ENCODE results near the gene USP32. TPM values are rescaled to one million over a fixed set of nuclear protein-coding genes. Genes with fewer than 3 reads are reported as not detected.
"Not testable (repeated sequence)": the region's sequence is repeated elsewhere in the genome, so short reads cannot be mapped to it uniquely, and the experiment has no call there.

USP32 gene
- total RNA-seq, 2 donors from 2014 or later: 41.1 to 50.1 TPM

- intact Hi-C loops (cut with DNase I): no loop called here
- no peak for DNase-seq (ENCODE audit: low spot score)
Observed at GRCh38 chr17:60381958-60382357, 10.0 kb downstream of the USP32 start.

- intact Hi-C loops (cut with DNase I); DNase-seq (ENCODE audit: low spot score): not testable (repeated sequence)
Observed at GRCh38 chr17:60379461-60379860, 12.5 kb downstream of the USP32 start.

- intact Hi-C loops (cut with DNase I); DNase-seq (ENCODE audit: low spot score): not testable (repeated sequence)
Observed at GRCh38 chr17:60378187-60378586, 13.7 kb downstream of the USP32 start.

- no peak for DNase-seq (ENCODE audit: low spot score)
- intact Hi-C loops (cut with DNase I): no loop called here
Observed at GRCh38 chr17:60372790-60373483, 19.0 kb downstream of the USP32 start.

GRCh38 chr17:60371818-60372510, 20.0 kb downstream of the USP32 start:
- no peak for DNase-seq (ENCODE audit: low spot score)
- intact Hi-C loops (cut with DNase I): no loop called here

GRCh38 chr17:60371416-60371815, 20.5 kb downstream of the USP32 start:
- intact Hi-C loops (cut with DNase I): no loop called here
- DNase-seq (ENCODE audit: low spot score): no peak

GRCh38 chr17:60369727-60370126, 22.2 kb downstream of the USP32 start:
- intact Hi-C loops (cut with DNase I): no loop called here
- no peak for DNase-seq (ENCODE audit: low spot score)

- DNase-seq (ENCODE audit: low spot score): no peak
- intact Hi-C loops (cut with DNase I): no loop called here
Observed at GRCh38 chr17:60363700-60364405, 28.1 kb downstream of the USP32 start.

- intact Hi-C loops (cut with DNase I): no loop called here
Observed at GRCh38 chr17:60362329-60362728, 29.6 kb downstream of the USP32 start.

GRCh38 chr17:60361889-60362288, 30.0 kb downstream of the USP32 start:
- no peak for DNase-seq (ENCODE audit: low spot score)
- intact Hi-C loops (cut with DNase I): no loop called here

More at GRCh38 chr17:60362329-60362728, 29.6 kb downstream of the USP32 start:
- no peak for DNase-seq (ENCODE audit: low spot score)

- intact Hi-C loops (cut with DNase I): no loop called here
- no peak for DNase-seq (ENCODE audit: low spot score)
Observed at GRCh38 chr17:60359415-60359814, 32.5 kb downstream of the USP32 start.

GRCh38 chr17:60358606-60359225, 33.2 kb downstream of the USP32 start:
- no peak for DNase-seq (ENCODE audit: low spot score)
- intact Hi-C loops (cut with DNase I): no loop called here

- DNase-seq (ENCODE audit: low spot score): no peak
- intact Hi-C loops (cut with DNase I): no loop called here
Observed at GRCh38 chr17:60356940-60357339, 35.0 kb downstream of the USP32 start.

- intact Hi-C loops (cut with DNase I): no loop called here
Observed at GRCh38 chr17:60355663-60356594, 36.0 kb downstream of the USP32 start.

GRCh38 chr17:60354223-60354622, 37.7 kb downstream of the USP32 start:
- intact Hi-C loops (cut with DNase I): no loop called here

More at GRCh38 chr17:60355663-60356594, 36.0 kb downstream of the USP32 start:
- DNase-seq (ENCODE audit: low spot score): no peak

GRCh38 chr17:60353773-60354172, 38.2 kb downstream of the USP32 start:
- DNase-seq (ENCODE audit: low spot score): no peak
- intact Hi-C loops (cut with DNase I): no loop called here

More at GRCh38 chr17:60354223-60354622, 37.7 kb downstream of the USP32 start:
- DNase-seq (ENCODE audit: low spot score): no peak

GRCh38 chr17:60352569-60352968, 39.4 kb downstream of the USP32 start:
- DNase-seq (ENCODE audit: low spot score): no peak
- intact Hi-C loops (cut with DNase I): no loop called here

GRCh38 chr17:60352071-60352470, 39.9 kb downstream of the USP32 start:
- intact Hi-C loops (cut with DNase I): no loop called here
- DNase-seq (ENCODE audit: low spot score): no peak
